ENCODE data around the gene STX4.

- TF ChIP-seq POLR2A (IDR thresholded peaks at IDR 0.05): no peak
- TF ChIP-seq, protein P1, sequence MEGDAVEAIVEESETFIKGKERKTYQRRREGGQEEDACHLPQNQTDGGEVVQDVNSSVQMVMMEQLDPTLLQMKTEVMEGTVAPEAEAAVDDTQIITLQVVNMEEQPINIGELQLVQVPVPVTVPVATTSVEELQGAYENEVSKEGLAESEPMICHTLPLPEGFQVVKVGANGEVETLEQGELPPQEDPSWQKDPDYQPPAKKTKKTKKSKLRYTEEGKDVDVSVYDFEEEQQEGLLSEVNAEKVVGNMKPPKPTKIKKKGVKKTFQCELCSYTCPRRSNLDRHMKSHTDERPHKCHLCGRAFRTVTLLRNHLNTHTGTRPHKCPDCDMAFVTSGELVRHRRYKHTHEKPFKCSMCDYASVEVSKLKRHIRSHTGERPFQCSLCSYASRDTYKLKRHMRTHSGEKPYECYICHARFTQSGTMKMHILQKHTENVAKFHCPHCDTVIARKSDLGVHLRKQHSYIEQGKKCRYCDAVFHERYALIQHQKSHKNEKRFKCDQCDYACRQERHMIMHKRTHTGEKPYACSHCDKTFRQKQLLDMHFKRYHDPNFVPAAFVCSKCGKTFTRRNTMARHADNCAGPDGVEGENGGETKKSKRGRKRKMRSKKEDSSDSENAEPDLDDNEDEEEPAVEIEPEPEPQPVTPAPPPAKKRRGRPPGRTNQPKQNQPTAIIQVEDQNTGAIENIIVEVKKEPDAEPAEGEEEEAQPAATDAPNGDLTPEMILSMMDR (IDR thresholded peaks at IDR 0.05): no peak
These were observed 2.1 kb upstream of the STX4 start for GRCh38 chr16:31031276-31031675.
